GM12891 (cell line): Measurements from ENCODE around the gene TERB2.
"Not testable (repeated sequence)": the region's sequence is repeated elsewhere in the genome, so short reads cannot be mapped to it uniquely, and the experiment has no call there.

ENCODE experiments used
- DNase-seq: peaks from one replicate; pipeline ENCODE4 v3.0.0; 2011; ENCODE audit warnings: low spot score; ENCODE audit not compliant: insufficient read length
- FAIRE-seq: peaks from 2 replicates; lab custom pipeline; 2011; peaks lifted over from hg19 to GRCh38; lab: Jason Lieb, UNC
- PAX5 ChIP-seq: IDR thresholded peaks from 2 replicates; pipeline ENCODE4 v1.6.1; 2011; ENCODE audit warnings: low read length, moderate library complexity, mild to moderate bottlenecking; ENCODE audit not compliant: insufficient read depth, severe bottlenecking
- POLR2A ChIP-seq: IDR thresholded peaks from 2 replicates; pipeline ENCODE4 v1.6.1; 2011; ENCODE audit warnings: low read depth, low read length, control low read depth
- POLR2AphosphoS5 ChIP-seq: IDR thresholded peaks from 2 replicates; pipeline ENCODE4 v1.6.1; 2011; ENCODE audit warnings: low read depth, low read length, control low read depth
- POU2F2 ChIP-seq: IDR thresholded peaks from 2 replicates; pipeline ENCODE4 v1.6.1; 2011; ENCODE audit warnings: low read depth, mild to moderate bottlenecking, control low read depth, low read length, moderate library complexity
- SPI1 ChIP-seq: IDR thresholded peaks from 2 replicates; pipeline ENCODE4 v1.6.1; 2011; ENCODE audit warnings: low read depth, low read length, control low read depth
- TAF1 ChIP-seq: IDR thresholded peaks from 2 replicates; pipeline ENCODE4 v1.6.1; 2011; ENCODE audit warnings: low read depth, low read length, control low read depth

The TERB2 gene

GRCh38 chr15:45021348-45021747 is 64.9 kb downstream of the TERB2 start:
- no peak for TF ChIP-seq PAX5
- FAIRE-seq, result no peak
- no peak for DNase-seq

GRCh38 chr15:45022871-45023658 is 66.6 kb downstream of the TERB2 start, which contains the start of gene SORD:
TSS of gene SORD (plus strand) at chr15:45023195. CDS start at chr15:45023284, 89 bp downstream.
- FAIRE-seq (no peak), DNase-seq (peak; percentile 95)
- TF ChIP-seq POLR2AphosphoS5 (no peak), POLR2A (no peak)

GRCh38 chr15:45023659-45024225 is 67.3 kb downstream of the TERB2 start:
- FAIRE-seq, result no peak

GRCh38 chr15:45024649-45025048 is 68.2 kb downstream of the TERB2 start:
- not testable (repeated sequence) for FAIRE-seq, DNase-seq

More at GRCh38 chr15:45023659-45024225, 67.3 kb downstream of the TERB2 start:
- DNase-seq, result no peak
- TF ChIP-seq TAF1 (no peak), POU2F2 (no peak), POLR2AphosphoS5 (no peak), PAX5 (no peak), POLR2A (no peak), SPI1 (no peak)

DNA sequence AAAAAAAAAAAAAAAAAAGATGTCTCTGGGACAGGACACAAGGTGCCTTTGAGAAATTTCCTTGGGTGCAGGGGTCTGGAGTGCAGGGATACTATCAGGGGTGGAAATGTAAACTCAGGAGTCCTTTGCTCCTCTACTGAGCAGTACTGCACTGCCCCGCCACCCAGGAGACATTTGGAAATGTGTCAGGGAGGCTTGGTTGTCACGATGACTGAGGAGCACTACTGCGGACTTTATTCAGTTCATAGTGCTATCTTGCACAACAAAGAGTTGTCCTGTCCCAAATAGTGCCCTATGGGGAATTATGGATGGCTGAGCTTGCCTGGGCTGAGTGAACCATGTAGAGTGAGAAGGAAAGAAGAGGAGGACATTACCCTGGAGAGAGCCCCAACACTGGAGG is 69.1 kb downstream of the TERB2 start:
- not testable (repeated sequence) for DNase-seq, FAIRE-seq

- TF ChIP-seq POLR2A (no peak), TAF1 (no peak), POLR2AphosphoS5 (no peak), SPI1 (no peak), POU2F2 (no peak), PAX5 (no peak)
- FAIRE-seq (no peak), DNase-seq (no peak)
Measured at GRCh38 chr15:45026651-45027190, 70.2 kb downstream of the TERB2 start.

- FAIRE-seq (no peak), DNase-seq (no peak)
- no peak for TF ChIP-seq PAX5
- TF ChIP-seq POU2F2, result no peak
- no peak for TF ChIP-seq TAF1
- no peak for TF ChIP-seq POLR2AphosphoS5
- TF ChIP-seq POLR2A, result no peak
- TF ChIP-seq SPI1, result no peak
Measured at GRCh38 chr15:45027220-45027619, 70.7 kb downstream of the TERB2 start.
